Measurements from ENCODE around the gene TTN. TPM values are rescaled to one million over a fixed set of nuclear protein-coding genes. Genes with fewer than 3 reads are reported as not detected.

Gene TTN
- total and polyA plus RNA-seq, 2 of the 4 experiments (the other 2 are of a cell fraction), result 0.02 to 0.18 TPM

DNA sequence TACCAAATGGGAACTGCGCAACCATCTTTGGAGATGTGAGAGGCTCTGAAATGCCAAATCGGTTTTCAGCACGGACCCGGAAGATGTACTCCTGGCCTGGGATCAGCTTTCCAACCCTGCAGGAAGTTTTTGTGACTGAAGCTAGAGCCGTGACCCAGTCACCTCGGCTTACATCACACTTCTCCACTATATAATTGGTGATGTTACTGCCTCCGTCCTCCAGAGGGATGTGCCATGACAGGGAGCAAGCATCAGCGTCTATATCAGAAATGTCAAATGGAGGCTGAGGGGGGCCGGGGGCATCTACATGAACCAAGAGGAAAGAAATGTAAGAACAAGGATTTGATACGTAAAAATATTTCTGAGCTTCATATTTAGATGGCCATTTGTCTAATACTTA lies 222.6 kb downstream of the TTN start:
- H3K9me3 ChIP-seq (ENCODE audit: control insufficient read depth, insufficient read depth, low read length), result no peaks in the 10 kb centered on the region
- intact Hi-C loops (cut with micrococcal nuclease) (no loop called here), dilution Hi-C loops (cut with HindIII; ENCODE audit: low sequenced_read_pairs, unreplicated experiment) (no loop called here), in situ Hi-C loops (cut with MboI; ENCODE audit: low sequenced_read_pairs) (no loop called here)
- H2BK20ac ChIP-seq (ENCODE audit: low read depth, low read length), result no peak overlapping the region
- H3K9ac ChIP-seq (ENCODE audit: low read depth, low read length), result no peak overlapping the region
- ChIA-PET CTCF (no interaction called here), POLR2A (ENCODE audit: unreplicated experiment) (no interaction called here)
- H3K14ac ChIP-seq (replicated peaks; ENCODE audit: low read depth, low read length), result no peak overlapping the region
- no peak overlapping the region for H3K4me2 ChIP-seq (ENCODE audit: low read depth, low read length)
- no peak for TF ChIP-seq NFE2L2 (IDR thresholded peaks at IDR 0.05; ENCODE audit: low read depth, low read length)
- TF ChIP-seq RCOR1 (IDR thresholded peaks at IDR 0.05; ENCODE audit: insufficient replicate concordance, low read length), result no peak
- TF ChIP-seq, protein P1, sequence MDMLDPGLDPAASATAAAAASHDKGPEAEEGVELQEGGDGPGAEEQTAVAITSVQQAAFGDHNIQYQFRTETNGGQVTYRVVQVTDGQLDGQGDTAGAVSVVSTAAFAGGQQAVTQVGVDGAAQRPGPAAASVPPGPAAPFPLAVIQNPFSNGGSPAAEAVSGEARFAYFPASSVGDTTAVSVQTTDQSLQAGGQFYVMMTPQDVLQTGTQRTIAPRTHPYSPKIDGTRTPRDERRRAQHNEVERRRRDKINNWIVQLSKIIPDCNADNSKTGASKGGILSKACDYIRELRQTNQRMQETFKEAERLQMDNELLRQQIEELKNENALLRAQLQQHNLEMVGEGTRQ (IDR thresholded peaks at IDR 0.05; ENCODE audit: low read depth, low read length), result no peak
- TF ChIP-seq FOS (IDR thresholded peaks at IDR 0.05; ENCODE audit: low read depth, low read length), result no peak
- no peak for TF ChIP-seq POLR2A (IDR thresholded peaks at IDR 0.05; ENCODE audit: low read depth, low read length)
- no peak for TF ChIP-seq SMC3 (IDR thresholded peaks at IDR 0.05; ENCODE audit: low read depth, low read length)
- no peak for TF ChIP-seq BHLHE40 (IDR thresholded peaks at IDR 0.05; ENCODE audit: low read depth, low read length)
- TF ChIP-seq, protein P2, sequence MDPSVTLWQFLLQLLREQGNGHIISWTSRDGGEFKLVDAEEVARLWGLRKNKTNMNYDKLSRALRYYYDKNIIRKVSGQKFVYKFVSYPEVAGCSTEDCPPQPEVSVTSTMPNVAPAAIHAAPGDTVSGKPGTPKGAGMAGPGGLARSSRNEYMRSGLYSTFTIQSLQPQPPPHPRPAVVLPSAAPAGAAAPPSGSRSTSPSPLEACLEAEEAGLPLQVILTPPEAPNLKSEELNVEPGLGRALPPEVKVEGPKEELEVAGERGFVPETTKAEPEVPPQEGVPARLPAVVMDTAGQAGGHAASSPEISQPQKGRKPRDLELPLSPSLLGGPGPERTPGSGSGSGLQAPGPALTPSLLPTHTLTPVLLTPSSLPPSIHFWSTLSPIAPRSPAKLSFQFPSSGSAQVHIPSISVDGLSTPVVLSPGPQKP (IDR thresholded peaks at IDR 0.05; ENCODE audit: borderline replicate concordance, low read depth, low read length), result no peak
- no peak for TF ChIP-seq CHD1 (IDR thresholded peaks at IDR 0.05; ENCODE audit: low read depth, low read length)
- TF ChIP-seq RAD21 (IDR thresholded peaks at IDR 0.05; ENCODE audit: low read length), result no peak
- no peak for TF ChIP-seq MAZ (IDR thresholded peaks at IDR 0.05; ENCODE audit: borderline replicate concordance, low read depth, low read length)
- TF ChIP-seq, protein P3, sequence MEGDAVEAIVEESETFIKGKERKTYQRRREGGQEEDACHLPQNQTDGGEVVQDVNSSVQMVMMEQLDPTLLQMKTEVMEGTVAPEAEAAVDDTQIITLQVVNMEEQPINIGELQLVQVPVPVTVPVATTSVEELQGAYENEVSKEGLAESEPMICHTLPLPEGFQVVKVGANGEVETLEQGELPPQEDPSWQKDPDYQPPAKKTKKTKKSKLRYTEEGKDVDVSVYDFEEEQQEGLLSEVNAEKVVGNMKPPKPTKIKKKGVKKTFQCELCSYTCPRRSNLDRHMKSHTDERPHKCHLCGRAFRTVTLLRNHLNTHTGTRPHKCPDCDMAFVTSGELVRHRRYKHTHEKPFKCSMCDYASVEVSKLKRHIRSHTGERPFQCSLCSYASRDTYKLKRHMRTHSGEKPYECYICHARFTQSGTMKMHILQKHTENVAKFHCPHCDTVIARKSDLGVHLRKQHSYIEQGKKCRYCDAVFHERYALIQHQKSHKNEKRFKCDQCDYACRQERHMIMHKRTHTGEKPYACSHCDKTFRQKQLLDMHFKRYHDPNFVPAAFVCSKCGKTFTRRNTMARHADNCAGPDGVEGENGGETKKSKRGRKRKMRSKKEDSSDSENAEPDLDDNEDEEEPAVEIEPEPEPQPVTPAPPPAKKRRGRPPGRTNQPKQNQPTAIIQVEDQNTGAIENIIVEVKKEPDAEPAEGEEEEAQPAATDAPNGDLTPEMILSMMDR (conservative IDR thresholded peaks at IDR 0.05; ENCODE audit: low read depth, low read length), result no peak
- TF ChIP-seq MAFK (IDR thresholded peaks at IDR 0.05; ENCODE audit: low read depth, low read length), result no peak
- TF ChIP-seq RFX5 (IDR thresholded peaks at IDR 0.05; ENCODE audit: low read depth, low read length), result no peak
- no peak for TF ChIP-seq CEBPB (IDR thresholded peaks at IDR 0.05; ENCODE audit: low read depth, low read length)
- TF ChIP-seq MXI1 (IDR thresholded peaks at IDR 0.05; ENCODE audit: borderline replicate concordance, low read depth, low read length), result no peak
- no CpG with 5 or more reads among the region's 10 CpGs for WGBS, 2 experiments (ENCODE audit: extremely low coverage in 2 of 2, insufficient read length in 1 of 2)
- BruUV-seq (replicated peaks), result no TSS peak
- no peak overlapping the region for H2AK9ac ChIP-seq (replicated peaks; ENCODE audit: low read depth, low read length, poor library complexity)
- H3K27ac ChIP-seq (ENCODE audit: insufficient read depth, low read length), result no peak overlapping the region
- no peak overlapping the region for H3K4ac ChIP-seq (ENCODE audit: low read depth, low read length)
- no peaks in the 10 kb centered on the region; the same call in 1 of the 2 replicates for H3K9me1 ChIP-seq (ENCODE audit: insufficient read depth, low read length)
- no peak overlapping the region for H2BK15ac ChIP-seq (ENCODE audit: low read depth, low read length)
- no peaks in the 10 kb centered on the region for H3K36me3 ChIP-seq (ENCODE audit: control insufficient read depth, insufficient read depth, low read length)
- no peak overlapping the region for H3K4me3 ChIP-seq (ENCODE audit: insufficient read depth, low read depth, low read length)
- no peaks in the 10 kb centered on the region for H3K27me3 ChIP-seq (ENCODE audit: control insufficient read depth, insufficient read depth, low read length)
- no peak overlapping the region for H2AFZ ChIP-seq (replicated peaks; ENCODE audit: low read length, poor library complexity)
- H3K4me1 ChIP-seq (ENCODE audit: control insufficient read depth, insufficient read depth, low read length), result no peaks in the 10 kb centered on the region
- H4K20me1 ChIP-seq (ENCODE audit: insufficient read depth, low read length), result no peaks in the 10 kb centered on the region
- H3K18ac ChIP-seq (ENCODE audit: low read depth, low read length), result no peak overlapping the region
- no peak overlapping the region for H2AK5ac ChIP-seq (ENCODE audit: low read depth, low read length)
- H3K79me1 ChIP-seq (ENCODE audit: low read depth in 1 of 2, low read length in 2 of 2), result no peaks in the 10 kb centered on the region
- H2BK5ac ChIP-seq (ENCODE audit: low read depth, low read length, poor library complexity, severe bottlenecking), result no peak overlapping the region
- H4K8ac ChIP-seq (ENCODE audit: low read depth in 2 of 2, low read length in 2 of 2), result no peak overlapping the region
- H3K56ac ChIP-seq (ENCODE audit: extremely low read depth, insufficient read depth, low read length), result no peak overlapping the region
- H2BK120ac ChIP-seq (ENCODE audit: low read depth, low read length), result no peak overlapping the region
- DNase-seq (no peak), ATAC-seq (ENCODE audit: low read depth) (no peak)
- H3K23ac ChIP-seq (ENCODE audit: low read depth, low read length), result no peak overlapping the region
- H4K91ac ChIP-seq (ENCODE audit: insufficient read depth, low read depth, low read length), result no peak overlapping the region
- H4K5ac ChIP-seq (ENCODE audit: low read depth, low read length), result no peak overlapping the region

All from IMR-90 (cell line).